BJ (cell line): ENCODE data around the gene MALRD1. TPM values are rescaled to one million over a fixed set of nuclear protein-coding genes. Genes with fewer than 3 reads are reported as not detected.

Experiments
- CTCF ChIA-PET: fragments of 350-600 bp; formaldehyde crosslinking; extraction: SDS; loops from one replicate; lab custom pipeline; 2021; ENCODE audit warnings: antibody characterized with exemption, inconsistent platforms; lab: Yijun Ruan, JAX
- POLR2A ChIA-PET: fragments of 300-600 bp; sonication (Branson Sonifier 250); formaldehyde crosslinking; extraction: SDS; loops from one replicate; lab custom pipeline; 2021; ENCODE audit warnings: antibody characterized with exemption; lab: Charles Lee
- DNase-seq: peaks from one replicate; pipeline ENCODE4 v3.0.0-alpha.2; 2011; ENCODE audit warnings: low read depth
- H3K27me3 ChIP-seq: 2 replicates; pipeline ENCODE4 v1.6.0; 2011; ENCODE audit warnings: low read length; ENCODE audit not compliant: control insufficient read depth, insufficient read depth
- H3K36me3 ChIP-seq: 2 replicates; pipeline ENCODE4 v1.5.1; 2011; ENCODE audit warnings: low read length; ENCODE audit not compliant: control insufficient read depth, insufficient read depth
- H3K4me3 ChIP-seq: 2 replicates; pipeline ENCODE4 v1.5.1; 2011; ENCODE audit warnings: low read depth, mild to moderate bottlenecking, control low read depth, low read length
- CTCF ChIP-seq: IDR thresholded peaks from 2 replicates; pipeline ENCODE4 v1.5.1; 2011; ENCODE audit warnings: low read depth, mild to moderate bottlenecking, control low read depth, inconsistent platforms, low read length, moderate library complexity; ENCODE audit not compliant: insufficient read depth
- polyA plus RNA-seq: library from polyadenylated mRNA; depleted of rRNA; stranded (reverse); fragments of >200 nt; gene quantifications from 2 replicates; pipeline ENCODE4 v1.2.3, GENCODE V29; 2011

Gene MALRD1
- polyA plus RNA-seq, 1 experiment = not detected

GRCh38 chr10:19616966-19617365 lies 568.4 kb downstream of the MALRD1 start:
- DNase-seq = no peak
- no peak for TF ChIP-seq CTCF
- ChIA-PET CTCF (no interaction called here), POLR2A (no interaction called here)
- Histone ChIP-seq H3K27me3 (no peaks in the 10 kb centered on the region), H3K4me3 (no peak overlapping the region), H3K36me3 (no peaks in the 10 kb centered on the region)

- no peak overlapping the region for H3K4me3 ChIP-seq
- H3K36me3 ChIP-seq = no peaks in the 10 kb centered on the region
- DNase-seq = no peak
- TF ChIP-seq CTCF = no peak
- CTCF ChIA-PET = no interaction called here
- H3K27me3 ChIP-seq = no peaks in the 10 kb centered on the region
- POLR2A ChIA-PET = no interaction called here
Measured at GRCh38 chr10:19620811-19621210, 572.2 kb downstream of the MALRD1 start.

- POLR2A ChIA-PET = no interaction called here
- CTCF ChIA-PET = no interaction called here
- no peak for DNase-seq
- TF ChIP-seq CTCF = no peak
- no peak overlapping the region for H3K4me3 ChIP-seq
- no peaks in the 10 kb centered on the region for H3K36me3 ChIP-seq
- H3K27me3 ChIP-seq = no peaks in the 10 kb centered on the region
Measured at GRCh38 chr10:19623321-19623720, 574.7 kb downstream of the MALRD1 start.

- Histone ChIP-seq H3K36me3 (no peaks in the 10 kb centered on the region), H3K27me3 (no peaks in the 10 kb centered on the region), H3K4me3 (no peak overlapping the region)
- ChIA-PET POLR2A (no interaction called here), CTCF (no interaction called here)
- no peak for TF ChIP-seq CTCF
- no peak for DNase-seq
Measured at GRCh38 chr10:19626156-19626555, 577.6 kb downstream of the MALRD1 start.

- no peaks in the 10 kb centered on the region for H3K36me3 ChIP-seq
- H3K27me3 ChIP-seq = no peaks in the 10 kb centered on the region
- CTCF ChIA-PET = interaction anchor here (0.7 to 1.0 kb wide), 4 partner anchors 18 to 383 kb away, joined by 3 to 4 read pairs (median 4); no protein-coding TSS in a partner anchor
- H3K4me3 ChIP-seq = no peak overlapping the region
- POLR2A ChIA-PET = no interaction called here
- no peak for DNase-seq
- TF ChIP-seq CTCF = no peak
Measured at GRCh38 chr10:19628767-19629560, 580.4 kb downstream of the MALRD1 start.
